Lower lobe of right lung (tissue), 2 donors: ENCODE measurements around the gene EPHA7. TPM values are rescaled to one million over a fixed set of nuclear protein-coding genes. Genes with fewer than 3 reads are reported as not detected.

Source experiments
- ATAC-seq, 2 donors: fragments of 200-7000 bp; cut with Tn5 transposase; one replicate each; pipeline ENCODE4 v1.9.1; 2020 to 2022; ENCODE audit warnings: mild to moderate bottlenecking in 2 of 2, moderate library complexity in 2 of 2
- DNase-seq: peaks from one replicate; pipeline ENCODE4 v3.0.0-alpha.2; 2020
- H3K27ac ChIP-seq: fragments of 200-600 bp; one replicate; pipeline ENCODE4 v1.8.0; 2022
- H3K27me3 ChIP-seq: fragments of 200-600 bp; one replicate; pipeline ENCODE4 v1.8.0; 2022; ENCODE audit warnings: low read depth
- H3K36me3 ChIP-seq: fragments of 200-600 bp; one replicate; pipeline ENCODE4 v1.8.0; 2022; ENCODE audit warnings: mild to moderate bottlenecking
- H3K4me1 ChIP-seq: fragments of 200-600 bp; one replicate; pipeline ENCODE4 v1.8.0; 2022
- H3K4me3 ChIP-seq: fragments of 200-600 bp; one replicate; pipeline ENCODE4 v1.8.0; 2022; ENCODE audit warnings: mild to moderate bottlenecking
- H3K9me3 ChIP-seq: fragments of 200-600 bp; one replicate; pipeline ENCODE4 v1.8.0; 2022
- intact Hi-C: fragments of 100-400 bp; cut with DNase I; formaldehyde crosslinking; loops from one replicate; pipeline ENCODE4 v1.11.0; 2022
- total RNA-seq: library from RNA; stranded (reverse); fragmentation: NEBNext Ultra II Directional; extraction: Animal tissue kit (Norgen Biotek cat#: 25700); gene quantifications from one replicate; pipeline ENCODE4 v1.2.1, GENCODE V29; 2021
- TF ChIP-seq, protein P1 (sequence below): fragments of 200-600 bp; IDR thresholded peaks from one replicate; pipeline ENCODE4 v1.8.0; 2022; ENCODE audit warnings: antibody characterized with exemption, mild to moderate bottlenecking
- donor health status: DM: no; HTN: yes; CAD: no; lungs with severe emphysema.

Gene EPHA7
- total RNA-seq, 1 donor from 2014 or later = 0.86 TPM

DNA sequence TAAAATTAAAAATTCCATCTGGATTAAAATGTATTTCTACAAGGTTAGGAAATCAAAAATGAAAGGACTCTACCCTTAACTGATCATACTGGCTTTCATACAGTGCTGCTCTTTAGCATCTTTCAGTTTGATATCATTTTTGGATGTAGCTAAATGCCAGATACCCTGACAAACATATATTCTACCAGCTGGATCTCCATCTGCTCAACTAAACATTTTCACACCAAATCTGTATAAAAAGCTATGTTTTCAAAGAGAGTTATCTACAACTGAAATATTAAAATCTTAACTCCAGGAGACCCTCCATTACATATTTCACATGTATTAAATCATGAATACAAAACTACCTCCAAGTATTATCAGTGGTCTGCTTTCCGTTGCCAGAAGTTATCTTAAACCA lies 95.7 kb downstream of the EPHA7 start:
- no peak for DNase-seq
- intact Hi-C loops = no loop called here
- Histone ChIP-seq H3K4me1 (no peaks in the 10 kb centered on the region), H3K36me3 (no peaks in the 10 kb centered on the region), H3K27me3 (no peaks in the 10 kb centered on the region), H3K27ac (no peak overlapping the region), H3K9me3 (no peaks in the 10 kb centered on the region), H3K4me3 (no peak overlapping the region)
- TF ChIP-seq, protein P1, sequence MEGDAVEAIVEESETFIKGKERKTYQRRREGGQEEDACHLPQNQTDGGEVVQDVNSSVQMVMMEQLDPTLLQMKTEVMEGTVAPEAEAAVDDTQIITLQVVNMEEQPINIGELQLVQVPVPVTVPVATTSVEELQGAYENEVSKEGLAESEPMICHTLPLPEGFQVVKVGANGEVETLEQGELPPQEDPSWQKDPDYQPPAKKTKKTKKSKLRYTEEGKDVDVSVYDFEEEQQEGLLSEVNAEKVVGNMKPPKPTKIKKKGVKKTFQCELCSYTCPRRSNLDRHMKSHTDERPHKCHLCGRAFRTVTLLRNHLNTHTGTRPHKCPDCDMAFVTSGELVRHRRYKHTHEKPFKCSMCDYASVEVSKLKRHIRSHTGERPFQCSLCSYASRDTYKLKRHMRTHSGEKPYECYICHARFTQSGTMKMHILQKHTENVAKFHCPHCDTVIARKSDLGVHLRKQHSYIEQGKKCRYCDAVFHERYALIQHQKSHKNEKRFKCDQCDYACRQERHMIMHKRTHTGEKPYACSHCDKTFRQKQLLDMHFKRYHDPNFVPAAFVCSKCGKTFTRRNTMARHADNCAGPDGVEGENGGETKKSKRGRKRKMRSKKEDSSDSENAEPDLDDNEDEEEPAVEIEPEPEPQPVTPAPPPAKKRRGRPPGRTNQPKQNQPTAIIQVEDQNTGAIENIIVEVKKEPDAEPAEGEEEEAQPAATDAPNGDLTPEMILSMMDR = no peak
- ATAC-seq = no peak

- no peak for DNase-seq
- no peaks in the 10 kb centered on the region for H3K9me3 ChIP-seq
- TF ChIP-seq, protein P1 = no peak
- H3K27me3 ChIP-seq = no peaks in the 10 kb centered on the region
- intact Hi-C loops = no loop called here
- H3K36me3 ChIP-seq = no peaks in the 10 kb centered on the region
- H3K4me3 ChIP-seq = no peak overlapping the region
- ATAC-seq = no peak
- no peaks in the 10 kb centered on the region for H3K4me1 ChIP-seq
- H3K27ac ChIP-seq = no peak overlapping the region
Observed at GRCh38 chr6:93322651-93323050, 96.7 kb downstream of the EPHA7 start.

DNA sequence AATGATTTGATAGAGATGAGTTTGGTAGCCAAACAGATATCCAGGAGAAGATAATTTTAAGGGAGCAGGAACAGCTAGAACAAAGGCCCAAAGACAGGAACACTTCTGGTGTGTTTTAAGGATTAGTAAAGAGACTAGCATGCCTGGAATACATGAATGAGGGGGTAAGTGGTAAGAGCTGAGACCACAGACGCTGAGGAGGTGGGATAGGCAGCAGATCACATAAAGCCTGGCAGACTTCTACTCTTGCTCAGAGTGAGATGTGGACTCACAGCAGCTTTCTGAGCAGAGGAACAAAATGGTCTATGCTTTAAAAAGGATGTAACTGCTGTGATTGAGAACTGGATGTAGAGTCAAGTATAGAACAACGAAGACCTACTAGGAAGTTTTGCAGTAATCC lies 100.1 kb downstream of the EPHA7 start:
- ATAC-seq = no peak
- H3K27ac ChIP-seq = no peak overlapping the region
- H3K27me3 ChIP-seq = no peaks in the 10 kb centered on the region
- DNase-seq = no peak
- no peaks in the 10 kb centered on the region for H3K9me3 ChIP-seq
- no peaks in the 10 kb centered on the region for H3K4me1 ChIP-seq
- TF ChIP-seq, protein P1 = no peak
- H3K4me3 ChIP-seq = no peak overlapping the region
- intact Hi-C loops = no loop called here
- no peaks in the 10 kb centered on the region for H3K36me3 ChIP-seq

DNA sequence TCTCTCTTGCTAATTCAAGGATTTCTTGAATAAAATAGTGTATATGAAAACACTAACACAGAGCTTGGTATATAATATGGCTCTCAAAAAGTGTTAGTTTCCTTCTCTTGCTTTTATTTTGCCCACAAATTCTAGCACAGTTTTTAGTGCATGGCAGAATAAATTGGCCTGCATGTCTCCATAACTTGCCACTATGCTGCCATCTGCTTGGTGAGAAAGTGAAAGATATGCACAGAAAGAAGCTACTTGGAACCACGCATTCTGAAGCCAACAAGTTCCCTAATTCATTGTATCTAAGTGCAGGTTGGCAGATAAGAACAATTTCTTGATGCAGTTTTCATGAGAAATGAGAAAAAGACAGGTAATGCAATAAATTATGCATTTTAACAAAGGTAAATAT lies 101.2 kb downstream of the EPHA7 start:
- TF ChIP-seq, protein P1 = no peak
- no peak overlapping the region for H3K4me3 ChIP-seq
- intact Hi-C loops = no loop called here
- no peaks in the 10 kb centered on the region for H3K27me3 ChIP-seq
- H3K27ac ChIP-seq = no peak overlapping the region
- DNase-seq = no peak
- no peaks in the 10 kb centered on the region for H3K4me1 ChIP-seq
- no peaks in the 10 kb centered on the region for H3K36me3 ChIP-seq
- ATAC-seq = no peak
- no peaks in the 10 kb centered on the region for H3K9me3 ChIP-seq

DNA sequence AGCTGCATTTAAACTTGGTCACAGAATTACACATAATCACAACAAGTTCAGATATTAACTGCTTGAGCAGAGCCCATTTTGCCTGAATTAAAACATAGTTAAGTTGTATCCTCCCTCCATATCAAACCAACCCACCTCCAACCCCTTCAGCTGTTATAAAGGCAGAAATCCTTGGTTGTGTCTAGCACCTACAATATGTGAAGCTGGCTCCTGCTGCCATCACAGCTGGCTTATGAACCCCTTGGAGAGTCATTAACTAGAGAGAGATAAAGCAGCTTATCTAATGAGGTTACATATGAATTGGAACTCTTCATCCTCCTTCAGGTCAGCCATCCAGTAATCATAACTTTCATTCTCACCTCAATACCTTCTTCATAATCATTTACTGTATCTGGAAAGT lies 101.8 kb downstream of the EPHA7 start:
- H3K4me3 ChIP-seq = no peak overlapping the region
- no peak for DNase-seq
- no peaks in the 10 kb centered on the region for H3K4me1 ChIP-seq
- H3K27ac ChIP-seq = no peak overlapping the region
- intact Hi-C loops = no loop called here
- TF ChIP-seq, protein P1 = no peak
- no peaks in the 10 kb centered on the region for H3K36me3 ChIP-seq
- no peak for ATAC-seq
- H3K9me3 ChIP-seq = no peaks in the 10 kb centered on the region
- H3K27me3 ChIP-seq = no peaks in the 10 kb centered on the region
